ENCODE measurements around the gene NAPG.

DNA sequence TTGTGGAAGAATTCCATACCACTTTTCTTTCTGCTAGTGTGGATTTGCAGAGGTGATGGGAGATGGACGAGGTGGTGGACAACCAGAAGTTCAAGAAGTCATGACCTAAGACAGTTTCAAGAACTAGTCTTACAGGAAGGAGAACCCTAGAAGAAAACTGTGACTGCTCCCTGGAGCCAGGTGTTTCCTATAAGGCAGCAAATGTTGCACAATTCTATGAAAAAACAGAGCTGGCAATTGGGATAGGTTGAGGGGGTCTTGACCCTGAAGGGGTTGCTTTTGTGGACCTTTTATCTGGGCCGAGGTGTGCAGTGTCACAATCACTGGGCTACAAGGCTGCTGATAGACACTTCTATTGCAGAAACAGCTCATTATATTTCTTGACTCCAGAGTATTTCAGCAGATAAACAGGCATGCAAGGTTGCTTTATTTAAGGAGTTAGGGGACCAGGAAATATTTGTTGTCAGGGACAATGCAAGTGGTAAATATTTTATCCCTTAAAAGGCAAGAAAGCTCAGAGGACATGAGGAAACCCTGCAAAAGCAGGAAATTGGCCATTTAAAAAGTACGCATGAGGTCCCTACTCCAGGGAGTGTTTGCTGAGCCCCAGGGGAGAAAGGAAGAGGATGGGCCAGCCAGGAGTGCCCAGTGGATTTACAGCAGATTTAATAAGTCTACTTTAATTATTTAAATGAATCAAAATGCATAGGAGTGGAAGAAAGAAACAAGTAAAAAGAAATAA is 48.5 kb upstream of the NAPG start:
- TF ChIP-seq, protein P1, sequence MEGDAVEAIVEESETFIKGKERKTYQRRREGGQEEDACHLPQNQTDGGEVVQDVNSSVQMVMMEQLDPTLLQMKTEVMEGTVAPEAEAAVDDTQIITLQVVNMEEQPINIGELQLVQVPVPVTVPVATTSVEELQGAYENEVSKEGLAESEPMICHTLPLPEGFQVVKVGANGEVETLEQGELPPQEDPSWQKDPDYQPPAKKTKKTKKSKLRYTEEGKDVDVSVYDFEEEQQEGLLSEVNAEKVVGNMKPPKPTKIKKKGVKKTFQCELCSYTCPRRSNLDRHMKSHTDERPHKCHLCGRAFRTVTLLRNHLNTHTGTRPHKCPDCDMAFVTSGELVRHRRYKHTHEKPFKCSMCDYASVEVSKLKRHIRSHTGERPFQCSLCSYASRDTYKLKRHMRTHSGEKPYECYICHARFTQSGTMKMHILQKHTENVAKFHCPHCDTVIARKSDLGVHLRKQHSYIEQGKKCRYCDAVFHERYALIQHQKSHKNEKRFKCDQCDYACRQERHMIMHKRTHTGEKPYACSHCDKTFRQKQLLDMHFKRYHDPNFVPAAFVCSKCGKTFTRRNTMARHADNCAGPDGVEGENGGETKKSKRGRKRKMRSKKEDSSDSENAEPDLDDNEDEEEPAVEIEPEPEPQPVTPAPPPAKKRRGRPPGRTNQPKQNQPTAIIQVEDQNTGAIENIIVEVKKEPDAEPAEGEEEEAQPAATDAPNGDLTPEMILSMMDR (IDR thresholded peaks at IDR 0.05), result no peak
- TF ChIP-seq POLR2A (IDR thresholded peaks at IDR 0.05), result no peak
